HepG2 (cell line): ENCODE measurements around the gene OLAH.

Source experiments
- ELF4 ChIP-seq: sonication (generic); formaldehyde crosslinking; IDR thresholded peaks from 2 replicates; pipeline ENCODE4 v1.5.0; 2020; ENCODE audit warnings: missing genetic modification reagents, mild to moderate bottlenecking, moderate library complexity, borderline replicate concordance
- HOXA7 ChIP-seq: sonication (generic); formaldehyde crosslinking; IDR thresholded peaks from 2 replicates; pipeline ENCODE4 v1.8.1; 2022; ENCODE audit warnings: mild to moderate bottlenecking, missing genetic modification reagents, moderate library complexity
- SIX4 ChIP-seq: sonication (generic); formaldehyde crosslinking; IDR thresholded peaks from 2 replicates; pipeline ENCODE4 v1.4.0; 2020; ENCODE audit warnings: missing genetic modification reagents
- SMC3 ChIP-seq: IDR thresholded peaks from 2 replicates; pipeline ENCODE4 v1.6.1; 2011; ENCODE audit warnings: low read length, improper control_type of control experiment
- SNRNP70 ChIP-seq: fragments of 200-400 bp; formaldehyde crosslinking; IDR thresholded peaks from 2 replicates; pipeline ENCODE4 v1.6.1; 2017; ENCODE audit warnings: mild to moderate bottlenecking, low read depth, low read length, moderate library complexity
- ZBTB21 ChIP-seq: sonication (generic); formaldehyde crosslinking; IDR thresholded peaks from 2 replicates; pipeline ENCODE4 v1.4.0; 2020; ENCODE audit warnings: missing genetic modification reagents
- ZZZ3 ChIP-seq: sonication (generic); formaldehyde crosslinking; IDR thresholded peaks from 2 replicates; pipeline ENCODE4 v1.4.0; 2020; ENCODE audit warnings: missing genetic modification reagents, mild to moderate bottlenecking, borderline replicate concordance
- TF ChIP-seq, protein P1 (sequence below): sonication (generic); formaldehyde crosslinking; IDR thresholded peaks from 2 replicates; pipeline ENCODE4 v1.5.0; 2020; ENCODE audit warnings: missing genetic modification reagents
- TF ChIP-seq, protein P2 (sequence below): sonication (generic); formaldehyde crosslinking; IDR thresholded peaks from 2 replicates; pipeline ENCODE4 v1.5.0; 2020; ENCODE audit warnings: mild to moderate bottlenecking, missing genetic modification reagents, moderate library complexity
- TF ChIP-seq, protein P3 (sequence below): sonication (generic); formaldehyde crosslinking; IDR thresholded peaks from 2 replicates; pipeline ENCODE4; 2020; ENCODE audit warnings: missing genetic modification reagents, mild to moderate bottlenecking, borderline replicate concordance
- TF ChIP-seq, protein P4 (sequence below): sonication (generic); formaldehyde crosslinking; IDR thresholded peaks from 2 replicates; pipeline ENCODE4 v1.4.0; 2020; ENCODE audit warnings: missing genetic modification reagents, borderline replicate concordance

DNA sequence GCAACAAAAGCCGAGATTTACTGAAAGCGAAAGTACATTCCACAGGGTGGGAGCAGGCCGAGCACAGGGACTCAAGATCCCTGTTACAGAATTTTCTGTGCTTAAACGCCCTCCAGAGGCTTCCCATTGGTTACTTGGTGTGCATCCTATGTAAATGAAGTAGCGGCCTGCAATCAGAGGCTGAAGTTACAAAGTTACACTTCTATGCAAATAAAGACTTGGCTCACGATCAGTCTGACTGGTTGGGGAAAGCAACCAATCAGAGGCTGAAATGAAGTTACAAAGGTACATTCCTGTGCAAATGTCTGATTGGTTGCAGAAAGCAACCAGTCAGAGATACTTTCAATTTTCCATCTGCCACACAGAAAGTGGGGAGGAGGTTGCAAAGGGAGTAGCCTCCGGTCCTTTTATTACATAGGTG, 40.8 kb downstream of the OLAH start:
- TF ChIP-seq ZBTB21 (CRISPR knock-in tag) = no peak
- TF ChIP-seq, protein P1, sequence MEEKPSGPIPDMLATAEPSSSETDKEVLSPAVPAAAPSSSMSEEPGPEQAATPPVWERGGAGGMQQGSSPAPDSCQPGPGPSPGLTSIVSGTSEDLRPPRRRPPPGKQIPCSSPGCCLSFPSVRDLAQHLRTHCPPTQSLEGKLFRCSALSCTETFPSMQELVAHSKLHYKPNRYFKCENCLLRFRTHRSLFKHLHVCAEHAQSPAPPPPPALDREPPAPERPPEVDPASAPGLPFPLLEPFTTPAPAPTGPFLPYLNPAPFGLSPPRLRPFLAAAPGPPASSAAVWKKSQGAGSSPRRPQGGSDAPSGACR (CRISPR knock-in tag) = no peak
- TF ChIP-seq, protein P2, sequence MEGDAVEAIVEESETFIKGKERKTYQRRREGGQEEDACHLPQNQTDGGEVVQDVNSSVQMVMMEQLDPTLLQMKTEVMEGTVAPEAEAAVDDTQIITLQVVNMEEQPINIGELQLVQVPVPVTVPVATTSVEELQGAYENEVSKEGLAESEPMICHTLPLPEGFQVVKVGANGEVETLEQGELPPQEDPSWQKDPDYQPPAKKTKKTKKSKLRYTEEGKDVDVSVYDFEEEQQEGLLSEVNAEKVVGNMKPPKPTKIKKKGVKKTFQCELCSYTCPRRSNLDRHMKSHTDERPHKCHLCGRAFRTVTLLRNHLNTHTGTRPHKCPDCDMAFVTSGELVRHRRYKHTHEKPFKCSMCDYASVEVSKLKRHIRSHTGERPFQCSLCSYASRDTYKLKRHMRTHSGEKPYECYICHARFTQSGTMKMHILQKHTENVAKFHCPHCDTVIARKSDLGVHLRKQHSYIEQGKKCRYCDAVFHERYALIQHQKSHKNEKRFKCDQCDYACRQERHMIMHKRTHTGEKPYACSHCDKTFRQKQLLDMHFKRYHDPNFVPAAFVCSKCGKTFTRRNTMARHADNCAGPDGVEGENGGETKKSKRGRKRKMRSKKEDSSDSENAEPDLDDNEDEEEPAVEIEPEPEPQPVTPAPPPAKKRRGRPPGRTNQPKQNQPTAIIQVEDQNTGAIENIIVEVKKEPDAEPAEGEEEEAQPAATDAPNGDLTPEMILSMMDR (CRISPR knock-in tag) = 0 out of 2 replicates have a peak, but pooled peaks have one; percentile 10
- TF ChIP-seq SIX4 = no peak
- no peak for TF ChIP-seq ZZZ3 (CRISPR knock-in tag)
- TF ChIP-seq ELF4 (CRISPR knock-in tag) = no peak
- no peak for TF ChIP-seq SMC3
- TF ChIP-seq HOXA7 (CRISPR knock-in tag) = no peak
- TF ChIP-seq, protein P3, sequence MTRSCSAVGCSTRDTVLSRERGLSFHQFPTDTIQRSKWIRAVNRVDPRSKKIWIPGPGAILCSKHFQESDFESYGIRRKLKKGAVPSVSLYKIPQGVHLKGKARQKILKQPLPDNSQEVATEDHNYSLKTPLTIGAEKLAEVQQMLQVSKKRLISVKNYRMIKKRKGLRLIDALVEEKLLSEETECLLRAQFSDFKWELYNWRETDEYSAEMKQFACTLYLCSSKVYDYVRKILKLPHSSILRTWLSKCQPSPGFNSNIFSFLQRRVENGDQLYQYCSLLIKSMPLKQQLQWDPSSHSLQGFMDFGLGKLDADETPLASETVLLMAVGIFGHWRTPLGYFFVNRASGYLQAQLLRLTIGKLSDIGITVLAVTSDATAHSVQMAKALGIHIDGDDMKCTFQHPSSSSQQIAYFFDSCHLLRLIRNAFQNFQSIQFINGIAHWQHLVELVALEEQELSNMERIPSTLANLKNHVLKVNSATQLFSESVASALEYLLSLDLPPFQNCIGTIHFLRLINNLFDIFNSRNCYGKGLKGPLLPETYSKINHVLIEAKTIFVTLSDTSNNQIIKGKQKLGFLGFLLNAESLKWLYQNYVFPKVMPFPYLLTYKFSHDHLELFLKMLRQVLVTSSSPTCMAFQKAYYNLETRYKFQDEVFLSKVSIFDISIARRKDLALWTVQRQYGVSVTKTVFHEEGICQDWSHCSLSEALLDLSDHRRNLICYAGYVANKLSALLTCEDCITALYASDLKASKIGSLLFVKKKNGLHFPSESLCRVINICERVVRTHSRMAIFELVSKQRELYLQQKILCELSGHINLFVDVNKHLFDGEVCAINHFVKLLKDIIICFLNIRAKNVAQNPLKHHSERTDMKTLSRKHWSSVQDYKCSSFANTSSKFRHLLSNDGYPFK (CRISPR knock-in tag) = no peak
- no peak for TF ChIP-seq SNRNP70
- TF ChIP-seq, protein P4, sequence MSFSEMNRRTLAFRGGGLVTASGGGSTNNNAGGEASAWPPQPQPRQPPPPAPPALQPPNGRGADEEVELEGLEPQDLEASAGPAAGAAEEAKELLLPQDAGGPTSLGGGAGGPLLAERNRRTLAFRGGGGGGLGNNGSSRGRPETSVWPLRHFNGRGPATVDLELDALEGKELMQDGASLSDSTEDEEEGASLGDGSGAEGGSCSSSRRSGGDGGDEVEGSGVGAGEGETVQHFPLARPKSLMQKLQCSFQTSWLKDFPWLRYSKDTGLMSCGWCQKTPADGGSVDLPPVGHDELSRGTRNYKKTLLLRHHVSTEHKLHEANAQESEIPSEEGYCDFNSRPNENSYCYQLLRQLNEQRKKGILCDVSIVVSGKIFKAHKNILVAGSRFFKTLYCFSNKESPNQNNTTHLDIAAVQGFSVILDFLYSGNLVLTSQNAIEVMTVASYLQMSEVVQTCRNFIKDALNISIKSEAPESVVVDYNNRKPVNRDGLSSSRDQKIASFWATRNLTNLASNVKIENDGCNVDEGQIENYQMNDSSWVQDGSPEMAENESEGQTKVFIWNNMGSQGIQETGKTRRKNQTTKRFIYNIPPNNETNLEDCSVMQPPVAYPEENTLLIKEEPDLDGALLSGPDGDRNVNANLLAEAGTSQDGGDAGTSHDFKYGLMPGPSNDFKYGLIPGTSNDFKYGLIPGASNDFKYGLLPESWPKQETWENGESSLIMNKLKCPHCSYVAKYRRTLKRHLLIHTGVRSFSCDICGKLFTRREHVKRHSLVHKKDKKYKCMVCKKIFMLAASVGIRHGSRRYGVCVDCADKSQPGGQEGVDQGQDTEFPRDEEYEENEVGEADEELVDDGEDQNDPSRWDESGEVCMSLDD (CRISPR knock-in tag) = no peak
